HG03469 (cell line): Measurements from ENCODE around the gene TAAR2.
A peak's percentile ranks its signal among the peaks of the same experiment; 100 is the strongest.
"Not testable (repeated sequence)": the region's sequence is repeated elsewhere in the genome, so short reads cannot be mapped to it uniquely, and the experiment has no call there.

ENCODE experiments used
- ATAC-seq: cut with Tn5 transposase; IDR thresholded peaks from one replicate; pipeline ENCODE4 v1.9.1; 2021; ENCODE audit warnings: mild to moderate bottlenecking, moderate library complexity, moderate number of reproducible peaks; ENCODE audit not compliant: unreplicated experiment

The TAAR2 gene

GRCh38 chr6:132624175-132624574 is at the start of gene TAAR2:
Gene TAAR2 (minus strand): TSS chr6:132624275. CDS start chr6:132624275, 0 bp downstream.
- no peak for ATAC-seq

GRCh38 chr6:132673376-132674094 is 49.5 kb upstream of the TAAR2 start:
- no peak for ATAC-seq

- no peak for ATAC-seq
Observed at GRCh38 chr6:132671295-132671694, 47.2 kb upstream of the TAAR2 start.

GRCh38 chr6:132669690-132670291 is 45.7 kb upstream of the TAAR2 start:
- no peak for ATAC-seq

- ATAC-seq, result no peak
Observed at GRCh38 chr6:132666118-132666517, 42.0 kb upstream of the TAAR2 start.

GRCh38 chr6:132664309-132665034 is 40.4 kb upstream of the TAAR2 start:
- no peak for ATAC-seq

- no peak for ATAC-seq
Observed at GRCh38 chr6:132663661-132664060, 39.6 kb upstream of the TAAR2 start.

- no peak for ATAC-seq
Observed at GRCh38 chr6:132661906-132662305, 37.8 kb upstream of the TAAR2 start.

GRCh38 chr6:132659082-132659481 is 35.0 kb upstream of the TAAR2 start, which contains the start of gene TAAR1:
Gene TAAR1 (minus strand): TSS chr6:132659182. CDS start chr6:132646003, 13,179 bp downstream.
- no peak for ATAC-seq

GRCh38 chr6:132651062-132651461 is 27.0 kb upstream of the TAAR2 start:
- peak; percentile 38 for ATAC-seq

GRCh38 chr6:132650429-132650828 is 26.4 kb upstream of the TAAR2 start:
- ATAC-seq, result no peak

GRCh38 chr6:132648828-132649227 is 24.8 kb upstream of the TAAR2 start:
- ATAC-seq, result no peak

- ATAC-seq, result peak; percentile 84
Observed at GRCh38 chr6:132648356-132648755, 24.3 kb upstream of the TAAR2 start.

- no peak for ATAC-seq
Observed at GRCh38 chr6:132643547-132643946, 19.5 kb upstream of the TAAR2 start.

GRCh38 chr6:132637135-132637534 is 13.1 kb upstream of the TAAR2 start:
- not testable (repeated sequence) for ATAC-seq

- not testable (repeated sequence) for ATAC-seq
Observed at GRCh38 chr6:132635906-132636305, 11.8 kb upstream of the TAAR2 start.

GRCh38 chr6:132635288-132635687 is 11.2 kb upstream of the TAAR2 start:
- not testable (repeated sequence) for ATAC-seq

- no peak for ATAC-seq
Observed at GRCh38 chr6:132634796-132635195, 10.7 kb upstream of the TAAR2 start.

- ATAC-seq, result no peak
Observed at GRCh38 chr6:132633362-132633761, 9.3 kb upstream of the TAAR2 start.

- no peak for ATAC-seq
Observed at GRCh38 chr6:132623106-132623845, 799 bp downstream of the TAAR2 start.

- no peak for ATAC-seq
Observed at GRCh38 chr6:132616677-132617076, 7.4 kb downstream of the TAAR2 start.
